Liver (tissue), 9 donors: Measurements from ENCODE around the gene THSD7B. TPM values are rescaled to one million over a fixed set of nuclear protein-coding genes. Genes with fewer than 3 reads are reported as not detected.

Experiments
- DNase-seq: peaks from one replicate; pipeline ENCODE4 v3.0.0-alpha.2; 2017; ENCODE audit warnings: low spot score
- H3K27ac ChIP-seq, 2 donors: one replicate each; pipeline ENCODE4 v1.7.0; 2013; ENCODE audit warnings: inconsistent platforms in 2 of 2, low read length in 2 of 2, control low read depth in 1 of 2, low read depth in 1 of 2, mild to moderate bottlenecking in 1 of 2
- H3K27me3 ChIP-seq, 4 donors: one replicate each; pipeline versions ENCODE4 v1.6.1 to v1.7.0; 2013; ENCODE audit warnings: low read length in 3 of 4, inconsistent platforms in 1 of 4, mild to moderate bottlenecking in 1 of 4, moderate library complexity in 1 of 4; ENCODE audit not compliant: control insufficient read depth in 4 of 4, insufficient read depth in 4 of 4
- H3K36me3 ChIP-seq, 4 donors: one replicate each; pipeline versions ENCODE4 v1.6.1 to v1.7.0; 2013; ENCODE audit warnings: low read length in 3 of 4, mild to moderate bottlenecking in 3 of 4, low read depth in 1 of 4, moderate library complexity in 1 of 4; ENCODE audit not compliant: control insufficient read depth in 4 of 4, insufficient read depth in 3 of 4
- H3K4me1 ChIP-seq, 4 donors: one replicate each; pipeline versions ENCODE4 v1.6.1 to v1.7.0; 2013; ENCODE audit warnings: low read length in 3 of 4, mild to moderate bottlenecking in 3 of 4, moderate library complexity in 1 of 4; ENCODE audit not compliant: control insufficient read depth in 4 of 4, insufficient read depth in 4 of 4
- H3K4me3 ChIP-seq, 3 donors: one replicate each; pipeline versions ENCODE4 v1.6.1 to v1.7.0; 2013; ENCODE audit warnings: low read length in 3 of 3, control low read depth in 1 of 3, low read depth in 1 of 3, mild to moderate bottlenecking in 1 of 3
- H3K9ac ChIP-seq, 2 donors: one replicate each; pipeline ENCODE4 v1.7.0; 2013; ENCODE audit warnings: low read length in 2 of 2, mild to moderate bottlenecking in 2 of 2, moderate library complexity in 2 of 2, control low read depth in 1 of 2, low read depth in 1 of 2
- H3K9me3 ChIP-seq, 4 donors: one replicate each; pipeline versions ENCODE4 v1.6.1 to v1.7.0; 2013; ENCODE audit warnings: low read length in 3 of 4; ENCODE audit not compliant: control insufficient read depth in 4 of 4
- EGR1 ChIP-seq, 2 donors: IDR thresholded peaks; 2 replicates each; pipeline ENCODE4 v1.6.1; 2016 to 2018; ENCODE audit warnings: antibody characterized with exemption in 2 of 2, low read depth in 2 of 2
- FOXA1 ChIP-seq: IDR thresholded peaks from 2 replicates; pipeline ENCODE4 v1.6.1; 2016; ENCODE audit warnings: antibody characterized with exemption
- FOXA2 ChIP-seq: IDR thresholded peaks from 2 replicates; pipeline ENCODE4 v1.6.1; 2016; ENCODE audit warnings: antibody characterized with exemption
- GABPA ChIP-seq, 2 donors: IDR thresholded peaks in 1 of 2; conservative IDR thresholded peaks in 1 of 2; 2 replicates each; pipeline ENCODE4 v1.6.1; 2016; ENCODE audit warnings: antibody characterized with exemption in 2 of 2, mild to moderate bottlenecking in 1 of 2, moderate library complexity in 1 of 2
- HNF4A ChIP-seq, 2 donors: conservative IDR thresholded peaks; 2 replicates each; pipeline ENCODE4 v1.6.1; 2016; ENCODE audit warnings: antibody characterized with exemption in 2 of 2, mild to moderate bottlenecking in 2 of 2
- HNF4G ChIP-seq: IDR thresholded peaks from 2 replicates; pipeline ENCODE4 v1.6.1; 2016; ENCODE audit warnings: antibody characterized with exemption
- JUND ChIP-seq, 2 donors: IDR thresholded peaks; 2 replicates each; pipeline ENCODE4 v1.6.1; 2016; ENCODE audit warnings: antibody characterized with exemption in 2 of 2
- MAX ChIP-seq: IDR thresholded peaks from 2 replicates; pipeline ENCODE4 v1.6.1; 2016; ENCODE audit warnings: antibody characterized with exemption
- NR2F2 ChIP-seq: IDR thresholded peaks from 2 replicates; pipeline ENCODE4 v1.6.1; 2016; ENCODE audit warnings: antibody characterized with exemption
- RAD21 ChIP-seq, 2 donors: IDR thresholded peaks; 2 replicates each; pipeline ENCODE4 v1.6.1; 2016; ENCODE audit warnings: antibody characterized with exemption in 2 of 2, mild to moderate bottlenecking in 2 of 2
- REST ChIP-seq: IDR thresholded peaks from 2 replicates; pipeline ENCODE4 v1.6.1; 2016; ENCODE audit warnings: antibody characterized with exemption, mild to moderate bottlenecking
- RXRA ChIP-seq, 2 donors: IDR thresholded peaks; 2 replicates each; pipeline ENCODE4 v1.6.1; 2017 to 2018; ENCODE audit warnings: antibody characterized with exemption in 2 of 2, mild to moderate bottlenecking in 1 of 2
- SP1 ChIP-seq: IDR thresholded peaks from 2 replicates; pipeline ENCODE4 v1.6.1; 2018; ENCODE audit warnings: antibody characterized with exemption, mild to moderate bottlenecking
- TAF1 ChIP-seq: conservative IDR thresholded peaks from 2 replicates; pipeline ENCODE4 v1.6.1; 2016; ENCODE audit warnings: antibody characterized with exemption, mild to moderate bottlenecking
- YY1 ChIP-seq: IDR thresholded peaks from 2 replicates; pipeline ENCODE4 v1.6.1; 2016; ENCODE audit warnings: antibody characterized with exemption, mild to moderate bottlenecking
- WGBS: extraction: QIAGEN DNeasy Blood & Tissue Kit; methylation state at CpG from one replicate; pipeline ENCODE4 v1.1.7; 2013; 5-methylcytosine and 5-hydroxymethylcytosine counted together
- polyA plus RNA-seq, 2 donors: library from polyadenylated mRNA; stranded (reverse) in 1 of 2; unstranded in 1 of 2; fragments of 200-250 nt in 1 of 2; fragments of >200 nt in 1 of 2; fragmentation: Nextera tagmentation in 1 of 2; extraction: Ambion mirVana in 1 of 2; gene quantifications; one replicate each; pipeline versions ENCODE4 v1.2.1 to v1.2.3, GENCODE V29; 2013 to 2015
- total RNA-seq, 2 donors: library from RNA; depleted of rRNA; stranded (reverse); fragments of >200 nt; gene quantifications; one replicate each; pipeline ENCODE4 v1.2.3, GENCODE V29; 2014
- TF ChIP-seq, protein P1 (sequence below): IDR thresholded peaks from 2 replicates; pipeline ENCODE4 v1.6.1; 2016; ENCODE audit warnings: antibody characterized with exemption
- TF ChIP-seq, protein P2 (sequence below): IDR thresholded peaks from 2 replicates; pipeline ENCODE4 v1.6.1; 2016; ENCODE audit warnings: antibody characterized with exemption
- TF ChIP-seq, protein P3 (sequence below): fragments of 150-350 bp; IDR thresholded peaks from 2 replicates; pipeline ENCODE4 v1.5.1; 2017; ENCODE audit warnings: improper control_type of control experiment, low read depth, low read length; ENCODE audit not compliant: missing input control
- donor health status: healthy.
- donor health status: healthy.
- donor health status: healthy.
- donor health status: healthy.
- donor health status: healthy.

Gene THSD7B
- total and polyA plus RNA-seq, 4 donors, result 0.01 to 0.75 (median 0.42) TPM; not detected in 1

DNA sequence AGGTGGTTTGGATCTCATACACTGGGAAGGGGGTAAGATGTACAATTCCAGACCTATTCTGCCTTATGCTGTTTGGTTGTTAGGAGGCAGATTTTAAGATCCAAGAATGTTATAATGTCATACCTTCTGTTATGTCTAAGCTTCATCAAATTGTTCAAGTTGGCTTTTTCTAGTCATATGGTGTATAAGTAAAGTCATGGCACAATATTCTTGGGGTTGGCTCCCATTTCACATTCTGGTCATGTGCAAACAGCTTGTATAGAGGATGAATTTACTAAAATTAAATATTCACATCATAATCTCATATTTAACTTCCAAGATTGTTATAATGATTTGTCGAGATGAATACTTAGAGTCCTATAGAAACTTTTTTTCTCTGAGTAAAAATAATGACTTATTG lies 774.0 kb downstream of the THSD7B start:
- no peak for TF ChIP-seq NR2F2
- TF ChIP-seq FOXA2, result no peak
- TF ChIP-seq YY1, result no peak
- TF ChIP-seq, protein P1, sequence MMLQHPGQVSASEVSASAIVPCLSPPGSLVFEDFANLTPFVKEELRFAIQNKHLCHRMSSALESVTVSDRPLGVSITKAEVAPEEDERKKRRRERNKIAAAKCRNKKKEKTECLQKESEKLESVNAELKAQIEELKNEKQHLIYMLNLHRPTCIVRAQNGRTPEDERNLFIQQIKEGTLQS, result no peak
- TF ChIP-seq HNF4G, result no peak
- no peak for TF ChIP-seq FOXA1
- no peak for TF ChIP-seq GABPA (IDR thresholded peaks at IDR 0.05 in 1 of 2, conservative IDR thresholded peaks at IDR 0.05 in 1 of 2)
- TF ChIP-seq EGR1 (IDR thresholded peaks at IDR 0.05; ENCODE audit: low read depth in 2 of 2), result no peak
- H3K36me3 ChIP-seq, result no peaks in the 10 kb centered on the region
- no peaks in the 10 kb centered on the region for H3K9me3 ChIP-seq
- DNase-seq, result no peak
- 80% methylated on average over 1 of the region's 1 CpG for WGBS
- no peaks in the 10 kb centered on the region for H3K27me3 ChIP-seq
- H3K9ac ChIP-seq, result no peak overlapping the region
- no peaks in the 10 kb centered on the region for H3K4me1 ChIP-seq
- no peak overlapping the region for H3K27ac ChIP-seq
- H3K4me3 ChIP-seq, result no peak overlapping the region

GRCh38 chr2:137547842-137548241 lies 782.5 kb downstream of the THSD7B start:
- Histone ChIP-seq H3K27me3 (no peaks in the 10 kb centered on the region), H3K9ac (no peak overlapping the region), H3K4me3 (no peak overlapping the region), H3K4me1 (no peaks in the 10 kb centered on the region), H3K9me3 (no peaks in the 10 kb centered on the region), H3K36me3 (no peaks in the 10 kb centered on the region), H3K27ac (no peak overlapping the region)
- TF ChIP-seq MAX, result no peak
- TF ChIP-seq, protein P1, result no peak
- no peak for TF ChIP-seq FOXA1
- no peak for TF ChIP-seq HNF4G
- TF ChIP-seq JUND (IDR thresholded peaks at IDR 0.05), result no peak
- no peak for TF ChIP-seq RAD21 (IDR thresholded peaks at IDR 0.05)
- TF ChIP-seq HNF4A (conservative IDR thresholded peaks at IDR 0.05), result no peak
- TF ChIP-seq EGR1 (IDR thresholded peaks at IDR 0.05; ENCODE audit: low read depth in 2 of 2), result no peak
- TF ChIP-seq, protein P2, sequence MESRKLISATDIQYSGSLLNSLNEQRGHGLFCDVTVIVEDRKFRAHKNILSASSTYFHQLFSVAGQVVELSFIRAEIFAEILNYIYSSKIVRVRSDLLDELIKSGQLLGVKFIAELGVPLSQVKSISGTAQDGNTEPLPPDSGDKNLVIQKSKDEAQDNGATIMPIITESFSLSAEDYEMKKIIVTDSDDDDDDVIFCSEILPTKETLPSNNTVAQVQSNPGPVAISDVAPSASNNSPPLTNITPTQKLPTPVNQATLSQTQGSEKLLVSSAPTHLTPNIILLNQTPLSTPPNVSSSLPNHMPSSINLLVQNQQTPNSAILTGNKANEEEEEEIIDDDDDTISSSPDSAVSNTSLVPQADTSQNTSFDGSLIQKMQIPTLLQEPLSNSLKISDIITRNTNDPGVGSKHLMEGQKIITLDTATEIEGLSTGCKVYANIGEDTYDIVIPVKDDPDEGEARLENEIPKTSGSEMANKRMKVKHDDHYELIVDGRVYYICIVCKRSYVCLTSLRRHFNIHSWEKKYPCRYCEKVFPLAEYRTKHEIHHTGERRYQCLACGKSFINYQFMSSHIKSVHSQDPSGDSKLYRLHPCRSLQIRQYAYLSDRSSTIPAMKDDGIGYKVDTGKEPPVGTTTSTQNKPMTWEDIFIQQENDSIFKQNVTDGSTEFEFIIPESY, result no peak
- TF ChIP-seq SP1, result no peak
- no peak for TF ChIP-seq FOXA2
- TF ChIP-seq NR2F2, result no peak
- TF ChIP-seq YY1, result no peak
- TF ChIP-seq RXRA (IDR thresholded peaks at IDR 0.05), result no peak
- TF ChIP-seq, protein P3, sequence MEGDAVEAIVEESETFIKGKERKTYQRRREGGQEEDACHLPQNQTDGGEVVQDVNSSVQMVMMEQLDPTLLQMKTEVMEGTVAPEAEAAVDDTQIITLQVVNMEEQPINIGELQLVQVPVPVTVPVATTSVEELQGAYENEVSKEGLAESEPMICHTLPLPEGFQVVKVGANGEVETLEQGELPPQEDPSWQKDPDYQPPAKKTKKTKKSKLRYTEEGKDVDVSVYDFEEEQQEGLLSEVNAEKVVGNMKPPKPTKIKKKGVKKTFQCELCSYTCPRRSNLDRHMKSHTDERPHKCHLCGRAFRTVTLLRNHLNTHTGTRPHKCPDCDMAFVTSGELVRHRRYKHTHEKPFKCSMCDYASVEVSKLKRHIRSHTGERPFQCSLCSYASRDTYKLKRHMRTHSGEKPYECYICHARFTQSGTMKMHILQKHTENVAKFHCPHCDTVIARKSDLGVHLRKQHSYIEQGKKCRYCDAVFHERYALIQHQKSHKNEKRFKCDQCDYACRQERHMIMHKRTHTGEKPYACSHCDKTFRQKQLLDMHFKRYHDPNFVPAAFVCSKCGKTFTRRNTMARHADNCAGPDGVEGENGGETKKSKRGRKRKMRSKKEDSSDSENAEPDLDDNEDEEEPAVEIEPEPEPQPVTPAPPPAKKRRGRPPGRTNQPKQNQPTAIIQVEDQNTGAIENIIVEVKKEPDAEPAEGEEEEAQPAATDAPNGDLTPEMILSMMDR, result no peak
- no peak for TF ChIP-seq GABPA (IDR thresholded peaks at IDR 0.05 in 1 of 2, conservative IDR thresholded peaks at IDR 0.05 in 1 of 2)
- TF ChIP-seq TAF1, result no peak
- no peak for TF ChIP-seq REST
- DNase-seq, result no peak
- 64% methylated on average over 6 of the region's 6 CpGs for WGBS
